DOHH2 (cell line): ENCODE results near the gene CWH43.

Experiments
- CTCF ChIP-seq: fragments of 200-600 bp; sonication (generic); IDR thresholded peaks from one replicate; pipeline ENCODE4 v1.5.1; 2014; ENCODE audit warnings: antibody characterized with exemption, mild to moderate bottlenecking, low read depth, low read length; ENCODE audit not compliant: poor library complexity, severe bottlenecking
- EZH2phosphoT487 ChIP-seq: fragments of 200-600 bp; sonication (generic); IDR thresholded peaks from 2 replicates; pipeline ENCODE4 v1.6.1; 2017; ENCODE audit warnings: borderline replicate concordance, mild to moderate bottlenecking, antibody characterized with exemption, low read length, moderate library complexity, mixed read lengths

DNA sequence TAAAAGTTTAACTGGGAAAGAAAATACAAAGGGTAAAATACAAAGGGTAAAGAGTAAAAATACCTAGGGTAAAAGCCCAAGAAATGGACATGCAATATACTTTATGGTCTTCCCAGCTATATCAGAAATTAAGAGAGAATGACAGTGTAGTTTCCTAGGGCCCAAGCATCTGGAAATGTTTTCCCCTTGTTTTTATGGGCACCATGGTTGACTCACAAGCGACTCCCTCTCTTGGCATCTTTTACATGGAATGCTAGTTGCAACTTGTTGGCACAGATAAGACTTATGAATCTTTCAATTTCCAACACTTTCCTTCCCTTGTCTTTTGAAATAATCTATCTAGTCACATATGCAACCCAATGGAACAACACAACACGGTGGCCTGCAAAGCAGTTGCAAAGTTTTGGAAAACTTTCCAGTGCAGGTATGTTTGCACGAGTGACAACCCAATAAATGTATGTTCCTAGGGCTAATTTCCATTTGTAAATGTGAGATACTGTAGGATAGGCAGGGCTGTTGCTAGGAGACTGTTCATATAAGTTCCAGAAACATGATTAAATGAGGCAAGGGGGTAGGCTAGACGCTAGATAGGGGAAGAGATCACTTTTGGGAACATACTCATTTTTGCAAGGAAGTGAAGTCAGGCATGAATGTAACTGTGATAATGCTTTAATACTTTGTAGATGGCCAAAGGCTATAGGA lies 36.4 kb upstream of the CWH43 start:
- TF ChIP-seq CTCF (no peak), EZH2phosphoT487 (no peak)
